GM23248 (cell line): ENCODE results near the gene APBA2. TPM values are rescaled to one million over a fixed set of nuclear protein-coding genes. Genes with fewer than 3 reads are reported as not detected.

Experiments used
- DNase-seq: peaks from one replicate; pipeline ENCODE4 v3.0.0-alpha.2; 2015
- H2AFZ ChIP-seq: fragments of 200-600 bp; sonication (generic); 2 replicates; pipeline ENCODE4 v1.6.1; 2016; ENCODE audit warnings: antibody characterized with exemption
- H3F3A ChIP-seq: fragments of 200-600 bp; sonication (generic); 2 replicates; pipeline ENCODE4 v1.6.1; 2016; ENCODE audit warnings: mild to moderate bottlenecking, antibody characterized with exemption, mixed run types; ENCODE audit not compliant: insufficient read depth
- H3K27ac ChIP-seq: fragments of 200-600 bp; sonication (generic); 2 replicates; pipeline ENCODE4 v1.5.1; 2016; ENCODE audit warnings: mild to moderate bottlenecking
- H3K27me3 ChIP-seq: fragments of 200-600 bp; sonication (generic); replicated peaks from 2 replicates; pipeline ENCODE4 v1.6.1; 2016; ENCODE audit warnings: mild to moderate bottlenecking; ENCODE audit not compliant: insufficient read depth
- H3K36me3 ChIP-seq: fragments of 200-600 bp; sonication (generic); 2 replicates; pipeline ENCODE4 v1.6.1; 2016; ENCODE audit warnings: low read depth, mild to moderate bottlenecking
- H3K4me1 ChIP-seq: fragments of 200-600 bp; sonication (generic); 2 replicates; pipeline ENCODE4 v1.6.1; 2016; ENCODE audit warnings: mild to moderate bottlenecking; ENCODE audit not compliant: insufficient read depth
- H3K4me2 ChIP-seq: fragments of 200-600 bp; sonication (generic); one replicate; pipeline ENCODE4 v1.6.1; 2016; ENCODE audit warnings: mild to moderate bottlenecking; ENCODE audit not compliant: unreplicated experiment
- H3K4me3 ChIP-seq: fragments of 200-600 bp; sonication (generic); 2 replicates; pipeline ENCODE4 v1.5.1; 2016; ENCODE audit warnings: mild to moderate bottlenecking
- H3K79me2 ChIP-seq: fragments of 200-600 bp; sonication (generic); 2 replicates; pipeline ENCODE4 v1.6.1; 2016; ENCODE audit warnings: mild to moderate bottlenecking; ENCODE audit not compliant: insufficient read depth
- H3K9ac ChIP-seq: fragments of 200-600 bp; sonication (generic); 2 replicates; pipeline ENCODE4 v1.6.1; 2016; ENCODE audit warnings: mild to moderate bottlenecking
- H3K9me2 ChIP-seq: fragments of 200-600 bp; sonication (generic); 2 replicates; pipeline ENCODE4 v1.6.1; 2016; ENCODE audit warnings: mixed run types, mild to moderate bottlenecking, moderate library complexity; ENCODE audit not compliant: insufficient read depth
- H3K9me3 ChIP-seq: fragments of 200-600 bp; sonication (generic); one replicate; pipeline ENCODE4 v1.6.1; 2017; ENCODE audit warnings: low read depth
- H4K20me1 ChIP-seq: fragments of 200-600 bp; sonication (generic); 2 replicates; pipeline ENCODE4 v1.6.0; 2016; ENCODE audit not compliant: insufficient read depth
- EZH2 ChIP-seq: fragments of 200-600 bp; sonication (generic); IDR thresholded peaks from 2 replicates; pipeline ENCODE4 v1.6.1; 2018; ENCODE audit warnings: antibody characterized with exemption, mild to moderate bottlenecking; ENCODE audit not compliant: insufficient read depth, poor library complexity, severe bottlenecking
- EZH2phosphoT487 ChIP-seq: fragments of 200-600 bp; sonication (generic); IDR thresholded peaks from 2 replicates; pipeline ENCODE4 v1.6.1; 2018; ENCODE audit warnings: antibody characterized with exemption, moderate library complexity, mild to moderate bottlenecking, low read depth; ENCODE audit not compliant: insufficient read depth
- WGBS, 2 experiments: methylation state at CpG; one replicate each; pipeline ENCODE4 v1.1.6; 2015 to 2017; ENCODE audit warnings: low lambda C conversion rate in 2 of 2, low coverage in 1 of 2; ENCODE audit errors: missing lambda C conversion rate in 2 of 2; 5-methylcytosine and 5-hydroxymethylcytosine counted together
- in situ Hi-C: fragments of 300-500 bp; cut with MboI; formaldehyde crosslinking; loops from 2 replicates; pipeline ENCODE4 v1.15.0; 2020
- polyA plus RNA-seq: library from polyadenylated mRNA; unstranded; fragments of >200 nt; fragmentation: Nextera tagmentation; extraction: Ambion mirVana; gene quantifications from 2 replicates; pipeline ENCODE4 v1.2.1, GENCODE V29; 2016
- total RNA-seq: library from RNA; depleted of rRNA; stranded (reverse); fragments of >200 nt; shearing (Covaris generic); gene quantifications from 2 replicates; pipeline ENCODE4 v1.2.3, GENCODE V29; 2014

Gene APBA2
- total and polyA plus RNA-seq, 2 experiments from 2014 or later, result 0.23 to 0.65 TPM

GRCh38 chr15:28895146-28895545, 9.4 kb downstream of the APBA2 start:
- TF ChIP-seq EZH2phosphoT487, result no peak

DNA sequence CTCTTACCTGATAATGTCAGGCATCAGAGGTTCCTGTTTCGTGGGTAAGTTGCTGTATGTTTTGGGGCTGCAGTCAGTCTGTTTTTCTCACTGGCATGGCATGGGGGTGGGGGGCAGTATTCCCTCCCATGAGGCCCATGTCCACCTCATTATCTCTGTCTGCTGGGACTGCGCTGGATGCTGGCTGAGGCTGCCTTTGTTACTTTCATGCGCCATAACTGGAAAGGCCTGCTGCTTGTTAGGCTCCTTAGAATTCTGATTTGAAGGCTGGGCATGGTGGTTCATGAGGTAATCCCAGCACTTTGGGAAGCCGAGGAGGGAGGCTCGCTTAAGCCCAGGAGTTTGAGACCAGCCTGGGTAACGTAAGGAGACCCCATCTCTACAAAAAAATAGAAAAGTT, 9.8 kb downstream of the APBA2 start:
- H3F3A ChIP-seq, result no peaks in the 10 kb centered on the region
- TF ChIP-seq EZH2phosphoT487, result no peak
- no peak for TF ChIP-seq EZH2
- no peaks in the 10 kb centered on the region for H3K36me3 ChIP-seq
- H4K20me1 ChIP-seq, result no peaks in the 10 kb centered on the region
- no peaks in the 10 kb centered on the region for H3K9me3 ChIP-seq
- H3K4me1 ChIP-seq, result no peaks in the 10 kb centered on the region
- H3K4me2 ChIP-seq, result no peak overlapping the region
- 59 to 62% methylated on average over 6 of the region's 6 CpGs for WGBS, 2 experiments
- H3K9me2 ChIP-seq, result no peaks in the 10 kb centered on the region
- no peak overlapping the region for H3K4me3 ChIP-seq
- no peak overlapping the region for H3K9ac ChIP-seq
- no peak overlapping the region for H3K27ac ChIP-seq
- in situ Hi-C loops, result loop anchor here (10.0 kb wide), 1 partner anchor 59 kb away; no protein-coding TSS in a partner anchor
- H3K79me2 ChIP-seq, result no peaks in the 10 kb centered on the region
- no peak for DNase-seq
- no peaks in the 10 kb centered on the region for H3K27me3 ChIP-seq
- no peak overlapping the region for H2AFZ ChIP-seq

More at GRCh38 chr15:28895146-28895545, 9.4 kb downstream of the APBA2 start:
- H3K79me2 ChIP-seq, result no peaks in the 10 kb centered on the region
- no peaks in the 10 kb centered on the region for H3K36me3 ChIP-seq
- in situ Hi-C loops, result loop anchor here (10.0 kb wide), 1 partner anchor 60 kb away; no protein-coding TSS in a partner anchor
- no peak overlapping the region for H2AFZ ChIP-seq
- H3K27me3 ChIP-seq, result no peaks in the 10 kb centered on the region
- no peak overlapping the region for H3K4me3 ChIP-seq
- H3K27ac ChIP-seq, result no peak overlapping the region
- WGBS, 2 experiments, result 46 to 58% methylated on average over 13 of the region's 13 CpGs
- H3K4me2 ChIP-seq, result no peak overlapping the region
- no peaks in the 10 kb centered on the region for H4K20me1 ChIP-seq
- no peaks in the 10 kb centered on the region for H3K4me1 ChIP-seq
- no peaks in the 10 kb centered on the region for H3K9me3 ChIP-seq
- no peak overlapping the region for H3K9ac ChIP-seq
- no peaks in the 10 kb centered on the region for H3F3A ChIP-seq
- no peaks in the 10 kb centered on the region for H3K9me2 ChIP-seq
- no peak for DNase-seq

DNA sequence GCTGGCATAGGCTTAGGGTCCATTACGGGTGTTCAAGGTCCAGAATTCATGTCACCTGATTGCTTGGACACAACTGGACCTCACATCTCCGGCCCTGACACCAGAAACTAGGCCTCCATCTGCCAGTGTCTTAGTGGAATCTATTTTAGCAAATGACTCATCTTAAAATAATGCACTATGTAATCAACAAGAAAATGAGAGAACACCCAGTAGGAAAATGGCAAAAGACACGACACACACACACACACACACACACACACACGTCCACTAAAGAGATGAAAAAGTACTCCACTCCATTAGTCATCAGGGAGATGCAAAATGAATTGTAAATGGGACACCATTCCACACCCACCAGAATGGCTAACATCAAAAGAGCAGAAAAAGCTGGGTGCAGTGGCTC, 11.2 kb downstream of the APBA2 start:
- in situ Hi-C loops, result loop anchor here (10.0 kb wide), 1 partner anchor 58 kb away; no protein-coding TSS in a partner anchor
- Histone ChIP-seq H3K79me2 (no peaks in the 10 kb centered on the region), H3F3A (no peaks in the 10 kb centered on the region), H3K4me2 (no peak overlapping the region), H3K27me3 (no peaks in the 10 kb centered on the region), H3K4me1 (no peaks in the 10 kb centered on the region), H2AFZ (no peak overlapping the region), H3K9ac (no peak overlapping the region), H3K36me3 (no peaks in the 10 kb centered on the region), H4K20me1 (no peaks in the 10 kb centered on the region), H3K4me3 (no peak overlapping the region), H3K9me2 (no peaks in the 10 kb centered on the region), H3K27ac (no peak overlapping the region), H3K9me3 (no peaks in the 10 kb centered on the region)
- DNase-seq, result peak; percentile 37
- TF ChIP-seq EZH2phosphoT487 (no peak), EZH2 (no peak)
- 34% methylated on average over 4 of the region's 4 CpGs for WGBS, 2 experiments

DNA sequence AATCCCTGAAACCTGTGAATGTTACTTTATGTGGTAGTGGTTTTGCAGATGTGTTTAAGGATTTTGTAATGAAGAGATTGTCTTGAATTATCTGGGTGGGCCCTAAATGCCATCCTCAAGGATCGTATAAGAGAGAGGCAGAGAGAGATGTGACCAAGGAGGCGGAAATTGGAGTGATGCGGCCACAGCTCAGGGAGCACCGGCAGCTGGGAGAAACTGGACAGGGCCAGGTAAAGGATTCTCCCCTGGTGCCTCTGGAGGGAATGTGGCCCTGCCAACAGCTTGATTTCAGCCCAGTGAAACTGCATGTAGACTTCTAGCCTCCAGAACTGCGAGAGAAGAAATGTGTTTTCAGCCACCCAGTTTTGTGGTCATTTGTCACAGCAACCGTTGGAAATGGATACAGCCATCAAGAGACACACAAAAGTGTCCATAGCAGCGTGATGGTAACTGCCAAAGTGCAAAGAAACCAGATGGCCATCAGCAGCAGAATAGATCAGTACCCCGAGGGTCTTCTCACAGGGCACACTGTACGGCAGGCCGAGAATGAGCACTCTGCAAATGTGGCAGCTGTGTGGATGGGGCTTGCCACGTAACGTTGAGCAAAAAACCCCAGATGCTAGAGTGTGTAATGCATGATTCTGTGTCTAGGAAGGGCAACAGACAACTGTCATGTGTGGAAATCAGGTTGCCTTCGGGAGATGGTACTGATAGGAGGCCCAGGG, 12.2 kb downstream of the APBA2 start:
- H3K36me3 ChIP-seq, result no peaks in the 10 kb centered on the region
- no peaks in the 10 kb centered on the region for H3K9me3 ChIP-seq
- in situ Hi-C loops, result loop anchor here (10.0 kb wide), 1 partner anchor 57 kb away; no protein-coding TSS in a partner anchor
- no peaks in the 10 kb centered on the region for H3K9me2 ChIP-seq
- H3K9ac ChIP-seq, result no peak overlapping the region
- H2AFZ ChIP-seq, result no peak overlapping the region
- H3K4me2 ChIP-seq, result no peak overlapping the region
- H3F3A ChIP-seq, result no peaks in the 10 kb centered on the region
- H3K27me3 ChIP-seq, result no peaks in the 10 kb centered on the region; the same call in 1 of the 2 replicates
- no peaks in the 10 kb centered on the region for H4K20me1 ChIP-seq
- no peak overlapping the region for H3K27ac ChIP-seq
- no peak for DNase-seq
- TF ChIP-seq EZH2, result no peak
- no peak for TF ChIP-seq EZH2phosphoT487
- H3K4me3 ChIP-seq, result no peak overlapping the region
- WGBS, 2 experiments, result 38 to 41% methylated on average over 13 of the region's 13 CpGs
- H3K4me1 ChIP-seq, result no peaks in the 10 kb centered on the region
- H3K79me2 ChIP-seq, result no peaks in the 10 kb centered on the region
